DND-41 (cell line): ENCODE measurements around the gene FGR.

Experiments
- EZH2 ChIP-seq: IDR thresholded peaks from 3 replicates; pipeline ENCODE4 v1.6.1; 2012; ENCODE audit warnings: borderline replicate concordance, low read depth, mild to moderate bottlenecking, moderate library complexity, low read length, inconsistent platforms; ENCODE audit not compliant: severe bottlenecking
- TF ChIP-seq, protein P1 (sequence below): IDR thresholded peaks from 2 replicates; pipeline ENCODE4 v1.5.1; 2012; ENCODE audit warnings: borderline replicate concordance, low read length, moderate library complexity, mild to moderate bottlenecking; ENCODE audit not compliant: poor library complexity, severe bottlenecking; ENCODE audit errors: extremely low read depth

DNA sequence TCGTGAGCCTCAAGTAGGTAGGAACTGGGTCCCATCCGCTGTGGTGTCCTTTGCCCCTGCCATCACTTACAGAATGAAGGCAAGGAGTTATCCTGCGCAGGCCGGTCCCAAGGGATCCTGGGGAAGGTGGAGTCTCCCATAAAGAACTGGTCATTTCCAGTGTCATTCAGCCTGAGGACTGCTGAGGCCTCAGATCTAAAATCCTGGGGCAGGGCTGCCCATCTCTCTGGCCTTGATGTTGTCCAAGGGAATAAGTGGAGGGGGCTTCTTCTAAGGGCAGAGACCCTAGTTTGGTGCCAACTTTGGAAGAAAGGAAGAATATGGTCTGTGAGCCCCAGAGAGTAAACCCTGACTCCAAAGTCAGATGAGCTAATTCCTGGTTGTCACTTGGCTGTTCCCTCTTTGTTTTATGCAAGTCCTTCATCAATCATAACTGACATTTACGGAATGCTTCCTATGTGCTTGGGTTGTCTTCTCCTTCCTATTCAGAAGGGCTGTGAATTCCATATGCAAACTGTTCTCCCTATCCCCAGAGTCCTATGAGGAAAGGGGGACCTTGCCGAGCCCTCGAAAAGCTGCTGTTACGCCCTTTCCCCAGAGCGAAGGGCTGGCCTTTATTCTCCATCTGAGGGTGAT is 30.1 kb upstream of the FGR start:
- TF ChIP-seq EZH2: no peak
- TF ChIP-seq, protein P1, sequence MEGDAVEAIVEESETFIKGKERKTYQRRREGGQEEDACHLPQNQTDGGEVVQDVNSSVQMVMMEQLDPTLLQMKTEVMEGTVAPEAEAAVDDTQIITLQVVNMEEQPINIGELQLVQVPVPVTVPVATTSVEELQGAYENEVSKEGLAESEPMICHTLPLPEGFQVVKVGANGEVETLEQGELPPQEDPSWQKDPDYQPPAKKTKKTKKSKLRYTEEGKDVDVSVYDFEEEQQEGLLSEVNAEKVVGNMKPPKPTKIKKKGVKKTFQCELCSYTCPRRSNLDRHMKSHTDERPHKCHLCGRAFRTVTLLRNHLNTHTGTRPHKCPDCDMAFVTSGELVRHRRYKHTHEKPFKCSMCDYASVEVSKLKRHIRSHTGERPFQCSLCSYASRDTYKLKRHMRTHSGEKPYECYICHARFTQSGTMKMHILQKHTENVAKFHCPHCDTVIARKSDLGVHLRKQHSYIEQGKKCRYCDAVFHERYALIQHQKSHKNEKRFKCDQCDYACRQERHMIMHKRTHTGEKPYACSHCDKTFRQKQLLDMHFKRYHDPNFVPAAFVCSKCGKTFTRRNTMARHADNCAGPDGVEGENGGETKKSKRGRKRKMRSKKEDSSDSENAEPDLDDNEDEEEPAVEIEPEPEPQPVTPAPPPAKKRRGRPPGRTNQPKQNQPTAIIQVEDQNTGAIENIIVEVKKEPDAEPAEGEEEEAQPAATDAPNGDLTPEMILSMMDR: no peak
